ENCODE results near the gene SYTL5. TPM values are rescaled to one million over a fixed set of nuclear protein-coding genes. Genes with fewer than 3 reads are reported as not detected.

Gene SYTL5
- polyA plus RNA-seq, 2 of the 4 experiments (the other 2 are of a cell fraction), result 0.79 to 1.1 TPM

DNA sequence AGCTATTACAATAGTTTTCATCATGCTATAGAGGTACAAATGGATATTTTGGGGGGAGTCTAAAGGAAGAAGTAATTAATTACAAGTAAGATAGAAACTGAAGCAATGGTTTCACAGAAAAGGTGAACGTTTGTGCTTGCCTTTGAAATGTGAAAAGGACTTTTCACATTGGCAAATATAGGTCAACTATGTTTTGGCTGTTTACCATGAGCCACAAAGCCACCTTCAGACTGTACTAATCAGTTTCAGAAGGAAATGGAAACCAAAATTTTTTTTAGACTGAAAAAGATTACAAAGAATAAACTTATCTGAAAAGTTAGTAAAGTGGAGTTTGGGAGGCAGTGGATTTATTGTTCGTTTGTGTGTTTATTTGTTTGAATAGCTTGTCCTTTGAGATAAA is 32.1 kb downstream of the SYTL5 start:
- Histone ChIP-seq H3K4me3 (no peak overlapping the region), H3K27ac (no peak overlapping the region), H3K4me1 (no peaks in the 10 kb centered on the region), H3K9me3 (no peaks in the 10 kb centered on the region), H3K4me2 (no peak overlapping the region)
- ChIA-PET POLR2A (no interaction called here), CTCF (no interaction called here)
- TF ChIP-seq JUNB (IDR thresholded peaks at IDR 0.05), result no peak
- TF ChIP-seq RCOR1 (IDR thresholded peaks at IDR 0.05; ENCODE audit: low read depth, low read length), result no peak
- TF ChIP-seq, protein P1, sequence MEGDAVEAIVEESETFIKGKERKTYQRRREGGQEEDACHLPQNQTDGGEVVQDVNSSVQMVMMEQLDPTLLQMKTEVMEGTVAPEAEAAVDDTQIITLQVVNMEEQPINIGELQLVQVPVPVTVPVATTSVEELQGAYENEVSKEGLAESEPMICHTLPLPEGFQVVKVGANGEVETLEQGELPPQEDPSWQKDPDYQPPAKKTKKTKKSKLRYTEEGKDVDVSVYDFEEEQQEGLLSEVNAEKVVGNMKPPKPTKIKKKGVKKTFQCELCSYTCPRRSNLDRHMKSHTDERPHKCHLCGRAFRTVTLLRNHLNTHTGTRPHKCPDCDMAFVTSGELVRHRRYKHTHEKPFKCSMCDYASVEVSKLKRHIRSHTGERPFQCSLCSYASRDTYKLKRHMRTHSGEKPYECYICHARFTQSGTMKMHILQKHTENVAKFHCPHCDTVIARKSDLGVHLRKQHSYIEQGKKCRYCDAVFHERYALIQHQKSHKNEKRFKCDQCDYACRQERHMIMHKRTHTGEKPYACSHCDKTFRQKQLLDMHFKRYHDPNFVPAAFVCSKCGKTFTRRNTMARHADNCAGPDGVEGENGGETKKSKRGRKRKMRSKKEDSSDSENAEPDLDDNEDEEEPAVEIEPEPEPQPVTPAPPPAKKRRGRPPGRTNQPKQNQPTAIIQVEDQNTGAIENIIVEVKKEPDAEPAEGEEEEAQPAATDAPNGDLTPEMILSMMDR (IDR thresholded peaks at IDR 0.05), result no peak
- TF ChIP-seq, protein P2, sequence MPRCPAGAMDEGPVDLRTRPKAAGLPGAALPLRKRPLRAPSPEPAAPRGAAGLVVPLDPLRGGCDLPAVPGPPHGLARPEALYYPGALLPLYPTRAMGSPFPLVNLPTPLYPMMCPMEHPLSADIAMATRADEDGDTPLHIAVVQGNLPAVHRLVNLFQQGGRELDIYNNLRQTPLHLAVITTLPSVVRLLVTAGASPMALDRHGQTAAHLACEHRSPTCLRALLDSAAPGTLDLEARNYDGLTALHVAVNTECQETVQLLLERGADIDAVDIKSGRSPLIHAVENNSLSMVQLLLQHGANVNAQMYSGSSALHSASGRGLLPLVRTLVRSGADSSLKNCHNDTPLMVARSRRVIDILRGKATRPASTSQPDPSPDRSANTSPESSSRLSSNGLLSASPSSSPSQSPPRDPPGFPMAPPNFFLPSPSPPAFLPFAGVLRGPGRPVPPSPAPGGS (IDR thresholded peaks at IDR 0.05), result no peak
- TF ChIP-seq FOSB (CRISPR knock-in tag; IDR thresholded peaks at IDR 0.05), result no peak
- TF ChIP-seq RNF2 (IDR thresholded peaks at IDR 0.05; ENCODE audit: borderline replicate concordance, low read depth), result no peak
- TF ChIP-seq HDAC2 (IDR thresholded peaks at IDR 0.05), result no peak
- no peak for TF ChIP-seq CHD4 (IDR thresholded peaks at IDR 0.05; ENCODE audit: borderline replicate concordance)
- TF ChIP-seq KDM5A (IDR thresholded peaks at IDR 0.05), result no peak
- TF ChIP-seq CBX2 (IDR thresholded peaks at IDR 0.05; ENCODE audit: borderline replicate concordance, low read depth), result no peak
- no peak for TF ChIP-seq SREBF2 (IDR thresholded peaks at IDR 0.05)
- TF ChIP-seq JUN (IDR thresholded peaks at IDR 0.05), result no peak
- no peak for TF ChIP-seq FOXS1 (CRISPR knock-in tag; IDR thresholded peaks at IDR 0.05)
- TF ChIP-seq KDM1A (IDR thresholded peaks at IDR 0.05; ENCODE audit: low read depth), result no peak
- no peak for TF ChIP-seq TP53 (CRISPR knock-in tag; IDR thresholded peaks at IDR 0.05)
- FAIRE-seq (no peak), ATAC-seq (no peak), DNase-seq (ENCODE audit: low read depth in 1 of 2, low spot score in 1 of 2) (no peak)
- 13% methylated on average over 2 of the region's 2 CpGs for WGBS (ENCODE audit: missing lambda C conversion rate)

DNA sequence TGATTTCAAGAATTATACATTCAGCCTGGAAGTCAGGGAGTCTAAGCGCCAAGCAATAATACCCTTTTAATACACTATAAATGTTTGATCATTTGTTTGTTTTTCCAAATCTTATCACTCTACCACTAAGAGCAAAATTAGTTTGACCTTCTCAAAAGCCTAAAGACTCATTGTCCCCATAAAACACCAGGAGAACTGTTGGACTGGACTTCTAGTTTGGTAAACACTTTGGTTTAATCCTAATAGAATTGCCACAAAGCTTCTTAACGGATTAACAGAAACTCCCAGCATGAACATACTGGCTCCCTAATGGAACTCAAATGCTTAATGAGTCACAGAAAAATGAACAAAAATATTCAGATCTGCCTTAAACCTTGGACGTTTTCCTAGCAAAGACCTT is 34.9 kb downstream of the SYTL5 start:
- 51% methylated on average over 3 of the region's 3 CpGs for WGBS (ENCODE audit: missing lambda C conversion rate)
- Histone ChIP-seq H3K9me3 (no peaks in the 10 kb centered on the region), H3K4me1 (peaks cover 2% of the 10 kb centered on the region; the same call in 1 of the 3 replicates), H3K4me3 (no peak overlapping the region), H3K4me2 (no peak overlapping the region), H3K27ac (no peak overlapping the region)
- ATAC-seq (no peak), DNase-seq (ENCODE audit: low read depth in 1 of 2, low spot score in 1 of 2) (no peak), FAIRE-seq (peak; percentile 59)
- CTCF ChIA-PET, result no interaction called here
- POLR2A ChIA-PET, result no interaction called here
- TF ChIP-seq HOXB5 (CRISPR knock-in tag; IDR thresholded peaks at IDR 0.05) (no peak), ZSCAN20 (CRISPR knock-in tag; IDR thresholded peaks at IDR 0.05) (no peak), CHD2 (IDR thresholded peaks at IDR 0.05; ENCODE audit: low read length, partially characterized antibody) (no peak), RAD21 (conservative IDR thresholded peaks at IDR 0.05 in 1 of 2, IDR thresholded peaks at IDR 0.05 in 1 of 2) (no peak), FOSB (CRISPR knock-in tag; IDR thresholded peaks at IDR 0.05) (no peak), CHD4 (IDR thresholded peaks at IDR 0.05; ENCODE audit: borderline replicate concordance) (no peak), JUNB (IDR thresholded peaks at IDR 0.05) (no peak), ZFP36 (IDR thresholded peaks at IDR 0.05; ENCODE audit: borderline replicate concordance, partially characterized antibody) (no peak), HDAC2 (IDR thresholded peaks at IDR 0.05) (no peak), RARB (CRISPR knock-in tag; IDR thresholded peaks at IDR 0.05) (no peak), MAFK (IDR thresholded peaks at IDR 0.05; ENCODE audit: partially characterized antibody) (no peak)
- TF ChIP-seq, protein P3, sequence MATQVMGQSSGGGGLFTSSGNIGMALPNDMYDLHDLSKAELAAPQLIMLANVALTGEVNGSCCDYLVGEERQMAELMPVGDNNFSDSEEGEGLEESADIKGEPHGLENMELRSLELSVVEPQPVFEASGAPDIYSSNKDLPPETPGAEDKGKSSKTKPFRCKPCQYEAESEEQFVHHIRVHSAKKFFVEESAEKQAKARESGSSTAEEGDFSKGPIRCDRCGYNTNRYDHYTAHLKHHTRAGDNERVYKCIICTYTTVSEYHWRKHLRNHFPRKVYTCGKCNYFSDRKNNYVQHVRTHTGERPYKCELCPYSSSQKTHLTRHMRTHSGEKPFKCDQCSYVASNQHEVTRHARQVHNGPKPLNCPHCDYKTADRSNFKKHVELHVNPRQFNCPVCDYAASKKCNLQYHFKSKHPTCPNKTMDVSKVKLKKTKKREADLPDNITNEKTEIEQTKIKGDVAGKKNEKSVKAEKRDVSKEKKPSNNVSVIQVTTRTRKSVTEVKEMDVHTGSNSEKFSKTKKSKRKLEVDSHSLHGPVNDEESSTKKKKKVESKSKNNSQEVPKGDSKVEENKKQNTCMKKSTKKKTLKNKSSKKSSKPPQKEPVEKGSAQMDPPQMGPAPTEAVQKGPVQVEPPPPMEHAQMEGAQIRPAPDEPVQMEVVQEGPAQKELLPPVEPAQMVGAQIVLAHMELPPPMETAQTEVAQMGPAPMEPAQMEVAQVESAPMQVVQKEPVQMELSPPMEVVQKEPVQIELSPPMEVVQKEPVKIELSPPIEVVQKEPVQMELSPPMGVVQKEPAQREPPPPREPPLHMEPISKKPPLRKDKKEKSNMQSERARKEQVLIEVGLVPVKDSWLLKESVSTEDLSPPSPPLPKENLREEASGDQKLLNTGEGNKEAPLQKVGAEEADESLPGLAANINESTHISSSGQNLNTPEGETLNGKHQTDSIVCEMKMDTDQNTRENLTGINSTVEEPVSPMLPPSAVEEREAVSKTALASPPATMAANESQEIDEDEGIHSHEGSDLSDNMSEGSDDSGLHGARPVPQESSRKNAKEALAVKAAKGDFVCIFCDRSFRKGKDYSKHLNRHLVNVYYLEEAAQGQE (IDR thresholded peaks at IDR 0.05), result no peak
- TF ChIP-seq, protein P4, sequence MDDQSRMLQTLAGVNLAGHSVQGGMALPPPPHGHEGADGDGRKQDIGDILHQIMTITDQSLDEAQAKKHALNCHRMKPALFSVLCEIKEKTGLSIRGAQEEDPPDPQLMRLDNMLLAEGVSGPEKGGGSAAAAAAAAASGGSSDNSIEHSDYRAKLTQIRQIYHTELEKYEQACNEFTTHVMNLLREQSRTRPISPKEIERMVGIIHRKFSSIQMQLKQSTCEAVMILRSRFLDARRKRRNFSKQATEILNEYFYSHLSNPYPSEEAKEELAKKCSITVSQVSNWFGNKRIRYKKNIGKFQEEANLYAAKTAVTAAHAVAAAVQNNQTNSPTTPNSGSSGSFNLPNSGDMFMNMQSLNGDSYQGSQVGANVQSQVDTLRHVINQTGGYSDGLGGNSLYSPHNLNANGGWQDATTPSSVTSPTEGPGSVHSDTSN (IDR thresholded peaks at IDR 0.05), result no peak

Data from A549 (cell line).